HepG2 (cell line): Measurements from ENCODE around the gene MRPL43. TPM values are rescaled to one million over a fixed set of nuclear protein-coding genes. Genes with fewer than 3 reads are reported as not detected.

ENCODE experiments used
- ATAC-seq: fragments of 200-7000 bp; cut with Tn5 transposase; 3 replicates; pipeline ENCODE4 v1.9.1; 2020; ENCODE audit warnings: mild to moderate bottlenecking, moderate library complexity
- BruUV-seq: library from RNA; stranded (reverse); fragments of 400-500 nt; replicated peaks from 2 replicates; lab custom pipeline; 2021; lab: Mats Ljungman, UMichigan
- CTCF ChIA-PET: fragments of 300-600 bp; formaldehyde crosslinking; extraction: SDS; loops from one replicate; lab custom pipeline; 2021; ENCODE audit warnings: low total read pairs, inconsistent platforms, low intra/inter-chr PET ratio; lab: Yijun Ruan, JAX
- POLR2A ChIA-PET: fragments of 350-600 bp; sonication (Branson Sonifier 250); formaldehyde crosslinking; loops from one replicate; lab custom pipeline; 2020; ENCODE audit warnings: antibody characterized with exemption, inconsistent platforms; lab: Yijun Ruan, JAX
- DNase-seq: peaks from one replicate; pipeline ENCODE4 v3.0.0-alpha.2; 2015; ENCODE audit warnings: low spot score
- FAIRE-seq: peaks from 3 replicates; lab custom pipeline; 2011; peaks lifted over from hg19 to GRCh38; lab: Jason Lieb, UNC
- H2AFZ ChIP-seq: one replicate; pipeline ENCODE4 v1.6.1; 2011; ENCODE audit warnings: low read length, inconsistent platforms
- H3K27ac ChIP-seq: fragments of 300-600 bp; 3 replicates; pipeline ENCODE4 v1.8.0; 2011; ENCODE audit warnings: mixed run types, mild to moderate bottlenecking, mixed read lengths, low read length, inconsistent platforms; ENCODE audit not compliant: insufficient read depth; ENCODE audit errors: extremely low read length
- H3K27me3 ChIP-seq, 2 experiments: fragments of 200-600 bp in 1 of 2; 2 replicates in 1 of 2; 3 replicates in 1 of 2; pipeline versions ENCODE4 v1.6.0 to v1.8.0; 2011; ENCODE audit warnings: low read length in 2 of 2, mild to moderate bottlenecking in 2 of 2, moderate library complexity in 2 of 2, inconsistent platforms in 1 of 2; ENCODE audit not compliant: insufficient read depth in 2 of 2, control insufficient read depth in 1 of 2
- H3K36me3 ChIP-seq, 2 experiments: fragments of 200-600 bp in 1 of 2; replicated peaks in 1 of 2; 2 replicates in 1 of 2; 3 replicates in 1 of 2; pipeline versions ENCODE4 v1.5.1 to v1.8.0; 2011; ENCODE audit warnings: low read length in 2 of 2, inconsistent platforms in 1 of 2; ENCODE audit not compliant: insufficient read depth in 2 of 2, control insufficient read depth in 1 of 2
- H3K4me1 ChIP-seq: 2 replicates; pipeline ENCODE4 v1.5.1; 2012; ENCODE audit warnings: low read length, inconsistent platforms; ENCODE audit not compliant: insufficient read depth
- H3K4me2 ChIP-seq: 2 replicates; pipeline ENCODE4 v1.6.0; 2011; ENCODE audit warnings: low read depth, low read length, inconsistent platforms
- H3K4me3 ChIP-seq, 3 experiments: fragments of 200-600 bp in 1 of 3; sonication (generic), shearing (Covaris generic) in 1 of 3; replicated peaks in 1 of 3; 2 replicates each; pipeline ENCODE4 v1.5.1; 2011 to 2016; ENCODE audit warnings: low read length in 3 of 3, inconsistent platforms in 2 of 3, low read depth in 2 of 3, mild to moderate bottlenecking in 2 of 3, control low read depth in 1 of 3, mixed read lengths in 1 of 3; ENCODE audit not compliant: insufficient read depth in 1 of 3
- H3K79me2 ChIP-seq: one replicate; pipeline ENCODE4 v1.6.1; 2011; ENCODE audit warnings: low read length, inconsistent platforms; ENCODE audit not compliant: insufficient read depth
- H3K9ac ChIP-seq: 2 replicates; pipeline ENCODE4 v1.6.0; 2011; ENCODE audit warnings: mild to moderate bottlenecking, low read depth, low read length, inconsistent platforms; ENCODE audit not compliant: insufficient read depth
- H3K9me3 ChIP-seq: 2 replicates; pipeline ENCODE4 v1.5.1; 2012; ENCODE audit warnings: mild to moderate bottlenecking, low read length
- H4K20me1 ChIP-seq: 2 replicates; pipeline ENCODE4 v1.6.0; 2011; ENCODE audit warnings: inconsistent platforms, mild to moderate bottlenecking, low read length, moderate library complexity; ENCODE audit not compliant: insufficient read depth
- AGO2 ChIP-seq: fragments of 200-400 bp; formaldehyde crosslinking; optimal IDR thresholded peaks from 2 replicates; pipeline ENCODE3; 2017; ENCODE audit warnings: mild to moderate bottlenecking, low read depth, low read length, moderate library complexity
- SP4 ChIP-seq: sonication (generic); formaldehyde crosslinking; IDR thresholded peaks from 2 replicates; pipeline ENCODE4 v1.8.1; 2023; ENCODE audit warnings: mild to moderate bottlenecking, missing genetic modification reagents
- ZNF768 ChIP-seq: sonication (generic); formaldehyde crosslinking; IDR thresholded peaks from 2 replicates; pipeline ENCODE4 v1.4.0; 2020; ENCODE audit warnings: missing genetic modification reagents
- WGBS: methylation state at CpG from one replicate; pipeline ENCODE4 v1.1.6; 2017; ENCODE audit warnings: low lambda C conversion rate; 5-methylcytosine and 5-hydroxymethylcytosine counted together
- in situ Hi-C: cut with HindIII; loops from 2 replicates; pipeline ENCODE4 v1.10.0; 2017; ENCODE audit warnings: low pct_unique_long_range_greater_than_20kb; ENCODE audit not compliant: extremely low pct_ligation_motif_present
- intact Hi-C: fragments of 100-400 bp; cut with micrococcal nuclease; formaldehyde crosslinking; loops from one replicate; pipeline ENCODE4 v1.10.0; 2022; ENCODE audit not compliant: unreplicated experiment
- polyA plus RNA-seq, 8 experiments: library from polyadenylated mRNA; depleted of rRNA in 3 of 8; stranded (reverse) in 7 of 8; unstranded in 1 of 8; fragments of >200 nt; fragmentation: Illumina TruSeq in 4 of 8; extraction: Trizol in 4 of 8; gene quantifications; 2 replicates each; pipeline versions ENCODE4 v1.2.1 to v1.2.3, GENCODE V29; 2011 to 2016; ENCODE audit warnings: low read depth in 4 of 8, missing spikeins in 1 of 8, mixed read lengths in 1 of 8; ENCODE audit not compliant: insufficient read depth in 1 of 8
- total RNA-seq, 5 experiments: library from RNA; depleted of rRNA; stranded (reverse); fragments of >200 nt; fragmentation: Illumina TruSeq; extraction: Trizol; gene quantifications; 2 replicates each; pipeline ENCODE4 v1.2.3, GENCODE V29; 2016; ENCODE audit warnings: low read depth in 1 of 5
- TF ChIP-seq, protein P1 (sequence below): sonication (generic); formaldehyde crosslinking; IDR thresholded peaks from 2 replicates; pipeline ENCODE4 v1.4.0; 2020; ENCODE audit warnings: low read depth, mild to moderate bottlenecking, missing genetic modification reagents
- TF ChIP-seq, protein P2 (sequence below): sonication (generic); formaldehyde crosslinking; IDR thresholded peaks from 2 replicates; pipeline ENCODE4 v1.5.1; 2020; ENCODE audit warnings: mild to moderate bottlenecking, missing genetic modification reagents, moderate library complexity

MRPL43 gene
- total and polyA plus RNA-seq, 2 of the 13 experiments (the other 11 are each of a cell fraction or from before 2014, with no cell fraction given), result 71.0 to 73.7 TPM

DNA sequence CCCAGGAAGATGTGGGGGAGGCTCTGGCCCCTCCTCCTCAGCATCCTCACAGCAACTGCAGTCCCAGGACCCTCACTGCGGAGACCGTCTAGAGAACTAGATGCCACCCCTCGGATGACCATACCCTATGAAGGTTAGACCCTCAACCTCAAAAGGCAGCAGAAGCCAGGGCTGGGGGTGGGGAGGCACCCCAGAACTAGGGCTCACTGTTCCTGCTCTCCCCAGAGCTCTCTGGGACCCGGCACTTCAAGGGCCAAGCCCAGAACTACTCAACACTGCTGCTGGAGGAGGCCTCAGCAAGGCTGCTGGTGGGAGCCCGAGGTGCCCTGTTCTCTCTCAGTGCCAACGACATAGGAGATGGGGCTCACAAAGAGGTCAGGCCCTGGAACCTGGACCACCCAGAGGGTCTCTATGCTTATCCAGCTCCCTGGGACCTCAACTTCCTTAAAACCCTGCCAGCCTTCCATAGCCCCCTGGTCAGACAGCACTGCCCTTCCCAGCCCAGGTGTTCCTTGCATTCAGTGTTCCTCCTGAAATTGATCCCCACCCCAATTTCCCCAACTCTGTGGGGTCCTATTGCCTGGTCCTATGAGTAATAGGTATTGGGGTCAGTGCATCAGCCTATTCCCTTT is 14.3 kb downstream of the MRPL43 start:
- WGBS, result 100% methylated on average over 3 of the region's 6 CpGs
- no peaks in the 10 kb centered on the region; a peak in 1 of 5 replicates for H3K27me3 ChIP-seq
- TF ChIP-seq, protein P1, sequence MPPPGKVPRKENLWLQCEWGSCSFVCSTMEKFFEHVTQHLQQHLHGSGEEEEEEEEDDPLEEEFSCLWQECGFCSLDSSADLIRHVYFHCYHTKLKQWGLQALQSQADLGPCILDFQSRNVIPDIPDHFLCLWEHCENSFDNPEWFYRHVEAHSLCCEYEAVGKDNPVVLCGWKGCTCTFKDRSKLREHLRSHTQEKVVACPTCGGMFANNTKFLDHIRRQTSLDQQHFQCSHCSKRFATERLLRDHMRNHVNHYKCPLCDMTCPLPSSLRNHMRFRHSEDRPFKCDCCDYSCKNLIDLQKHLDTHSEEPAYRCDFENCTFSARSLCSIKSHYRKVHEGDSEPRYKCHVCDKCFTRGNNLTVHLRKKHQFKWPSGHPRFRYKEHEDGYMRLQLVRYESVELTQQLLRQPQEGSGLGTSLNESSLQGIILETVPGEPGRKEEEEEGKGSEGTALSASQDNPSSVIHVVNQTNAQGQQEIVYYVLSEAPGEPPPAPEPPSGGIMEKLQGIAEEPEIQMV (CRISPR knock-in tag), result 0 out of 2 replicates have a peak, but pooled peaks have one; percentile 14
- TF ChIP-seq AGO2, result peak; percentile 41
- no peak for TF ChIP-seq ZNF768 (CRISPR knock-in tag)
- 0 out of 2 replicates have a peak, but pooled peaks have one; percentile 7 for TF ChIP-seq SP4 (CRISPR knock-in tag)
- TF ChIP-seq, protein P2, sequence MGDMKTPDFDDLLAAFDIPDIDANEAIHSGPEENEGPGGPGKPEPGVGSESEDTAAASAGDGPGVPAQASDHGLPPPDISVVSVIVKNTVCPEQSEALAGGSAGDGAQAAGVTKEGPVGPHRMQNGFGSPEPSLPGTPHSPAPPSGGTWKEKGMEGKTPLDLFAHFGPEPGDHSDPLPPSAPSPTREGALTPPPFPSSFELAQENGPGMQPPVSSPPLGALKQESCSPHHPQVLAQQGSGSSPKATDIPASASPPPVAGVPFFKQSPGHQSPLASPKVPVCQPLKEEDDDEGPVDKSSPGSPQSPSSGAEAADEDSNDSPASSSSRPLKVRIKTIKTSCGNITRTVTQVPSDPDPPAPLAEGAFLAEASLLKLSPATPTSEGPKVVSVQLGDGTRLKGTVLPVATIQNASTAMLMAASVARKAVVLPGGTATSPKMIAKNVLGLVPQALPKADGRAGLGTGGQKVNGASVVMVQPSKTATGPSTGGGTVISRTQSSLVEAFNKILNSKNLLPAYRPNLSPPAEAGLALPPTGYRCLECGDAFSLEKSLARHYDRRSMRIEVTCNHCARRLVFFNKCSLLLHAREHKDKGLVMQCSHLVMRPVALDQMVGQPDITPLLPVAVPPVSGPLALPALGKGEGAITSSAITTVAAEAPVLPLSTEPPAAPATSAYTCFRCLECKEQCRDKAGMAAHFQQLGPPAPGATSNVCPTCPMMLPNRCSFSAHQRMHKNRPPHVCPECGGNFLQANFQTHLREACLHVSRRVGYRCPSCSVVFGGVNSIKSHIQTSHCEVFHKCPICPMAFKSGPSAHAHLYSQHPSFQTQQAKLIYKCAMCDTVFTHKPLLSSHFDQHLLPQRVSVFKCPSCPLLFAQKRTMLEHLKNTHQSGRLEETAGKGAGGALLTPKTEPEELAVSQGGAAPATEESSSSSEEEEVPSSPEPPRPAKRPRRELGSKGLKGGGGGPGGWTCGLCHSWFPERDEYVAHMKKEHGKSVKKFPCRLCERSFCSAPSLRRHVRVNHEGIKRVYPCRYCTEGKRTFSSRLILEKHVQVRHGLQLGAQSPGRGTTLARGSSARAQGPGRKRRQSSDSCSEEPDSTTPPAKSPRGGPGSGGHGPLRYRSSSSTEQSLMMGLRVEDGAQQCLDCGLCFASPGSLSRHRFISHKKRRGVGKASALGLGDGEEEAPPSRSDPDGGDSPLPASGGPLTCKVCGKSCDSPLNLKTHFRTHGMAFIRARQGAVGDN (CRISPR knock-in tag), result peak; percentile 34; the same call in 1 of the 2 replicates
- peaks cover 21 to 49% of the 10 kb centered on the region in 2 experiments for H3K36me3 ChIP-seq
- peak overlapping the region; percentile 24; the same call in 1 of the 2 replicates for H3K9ac ChIP-seq
- H3K27ac ChIP-seq, result peak overlapping the region; percentile 96
- H2AFZ ChIP-seq, result no peak overlapping the region
- H3K79me2 ChIP-seq, result peaks cover 45% of the 10 kb centered on the region
- in situ Hi-C loops (no loop called here), intact Hi-C loops (no loop called here)
- CTCF ChIA-PET, result no interaction called here
- BruUV-seq, result no TSS peak
- peak overlapping the region in 1 of 3 experiments; percentile 94; a peak in 1 of 6 replicates for H3K4me3 ChIP-seq
- H3K4me1 ChIP-seq, result peaks cover 63% of the 10 kb centered on the region
- no peak for FAIRE-seq
- DNase-seq, result no peak
- ATAC-seq, result no peak
- peak overlapping the region; percentile 98 for H3K4me2 ChIP-seq
- no peaks in the 10 kb centered on the region for H3K9me3 ChIP-seq
- POLR2A ChIA-PET, result interaction anchor here (1.3 to 12.6 kb wide), 2 partner anchors 19 to 59 kb away, joined by 3 to 277 read pairs; partner anchors contain the start of genes LZTS2, MRPL43, SLF2 and TWNK
- H4K20me1 ChIP-seq, result no peaks in the 10 kb centered on the region
